Astrocyte (in vitro differentiated cells and primary cell): ENCODE data around the gene NR4A2.

Experiments
- EZH2 ChIP-seq: IDR thresholded peaks from 2 replicates; pipeline ENCODE4 v1.6.1; 2012; ENCODE audit warnings: mild to moderate bottlenecking, low read length, inconsistent platforms; ENCODE audit not compliant: insufficient read depth
- TF ChIP-seq, protein P1 (sequence below): IDR thresholded peaks from 2 replicates; pipeline ENCODE4 v1.5.1; 2011; ENCODE audit warnings: low read depth, mild to moderate bottlenecking, inconsistent platforms, low read length, moderate library complexity; ENCODE audit not compliant: insufficient read depth

DNA sequence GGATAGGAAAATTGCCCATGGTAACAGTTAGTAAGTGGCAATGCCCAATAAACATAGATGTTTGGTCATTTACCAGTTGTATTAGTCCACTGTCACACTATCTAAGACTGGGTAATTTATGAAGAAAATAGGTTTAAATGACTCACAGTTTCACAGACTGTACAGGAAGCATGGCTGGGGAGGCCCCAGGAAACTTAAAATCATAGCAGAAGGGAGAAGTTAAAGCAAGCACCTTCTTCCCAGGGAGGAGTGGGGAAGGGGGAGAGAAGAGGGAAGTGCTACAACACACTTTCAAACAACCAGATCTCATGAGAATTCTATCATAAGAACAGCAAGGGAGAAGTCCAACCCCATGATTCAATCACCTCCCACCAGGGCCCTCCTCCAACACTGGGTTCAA lies 23.4 kb downstream of the NR4A2 start:
- TF ChIP-seq, protein P1, sequence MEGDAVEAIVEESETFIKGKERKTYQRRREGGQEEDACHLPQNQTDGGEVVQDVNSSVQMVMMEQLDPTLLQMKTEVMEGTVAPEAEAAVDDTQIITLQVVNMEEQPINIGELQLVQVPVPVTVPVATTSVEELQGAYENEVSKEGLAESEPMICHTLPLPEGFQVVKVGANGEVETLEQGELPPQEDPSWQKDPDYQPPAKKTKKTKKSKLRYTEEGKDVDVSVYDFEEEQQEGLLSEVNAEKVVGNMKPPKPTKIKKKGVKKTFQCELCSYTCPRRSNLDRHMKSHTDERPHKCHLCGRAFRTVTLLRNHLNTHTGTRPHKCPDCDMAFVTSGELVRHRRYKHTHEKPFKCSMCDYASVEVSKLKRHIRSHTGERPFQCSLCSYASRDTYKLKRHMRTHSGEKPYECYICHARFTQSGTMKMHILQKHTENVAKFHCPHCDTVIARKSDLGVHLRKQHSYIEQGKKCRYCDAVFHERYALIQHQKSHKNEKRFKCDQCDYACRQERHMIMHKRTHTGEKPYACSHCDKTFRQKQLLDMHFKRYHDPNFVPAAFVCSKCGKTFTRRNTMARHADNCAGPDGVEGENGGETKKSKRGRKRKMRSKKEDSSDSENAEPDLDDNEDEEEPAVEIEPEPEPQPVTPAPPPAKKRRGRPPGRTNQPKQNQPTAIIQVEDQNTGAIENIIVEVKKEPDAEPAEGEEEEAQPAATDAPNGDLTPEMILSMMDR: no peak
- no peak for TF ChIP-seq EZH2
